ENCODE measurements around the gene TRIP4. TPM values are rescaled to one million over a fixed set of nuclear protein-coding genes. Genes with fewer than 3 reads are reported as not detected.

The TRIP4 gene
- total and polyA plus RNA-seq, 2 donors (not counting 3 experiments of a cell fraction or from before 2014, with no cell fraction given) = 10.9 to 31.1 TPM

GRCh38 chr15:64373360-64373759 is 14.3 kb upstream of the TRIP4 start:
- ChIA-PET POLR2A (no interaction called here), CTCF (interaction anchor here (1.1 kb wide), 1 partner anchor 163 kb away, joined by 4 read pairs; no protein-coding TSS in a partner anchor)
- DNase-seq (ENCODE audit: low read depth, low spot score) (no peak), FAIRE-seq (no peak)
- no peak overlapping the region for H3K4me3 ChIP-seq (replicated peaks in 1 of 3; ENCODE audit: insufficient read depth in 1 of 3, low read depth in 1 of 3, low read length in 3 of 3)
- H3K9me3 ChIP-seq (replicated peaks; ENCODE audit: control insufficient read depth, insufficient read depth, low read length) = no peaks in the 10 kb centered on the region
- no peak overlapping the region for H3K27ac ChIP-seq (ENCODE audit: insufficient read depth, low read depth, low read length)
- BruUV-seq (replicated peaks) = no TSS peak
- H3K4me2 ChIP-seq (ENCODE audit: insufficient read depth, low read length) = no peak overlapping the region
- H3K4me1 ChIP-seq (ENCODE audit: control insufficient read depth, extremely low read depth, insufficient read depth, low read length) = no peaks in the 10 kb centered on the region
- no peaks in the 10 kb centered on the region for H3K9me1 ChIP-seq (replicated peaks; ENCODE audit: control insufficient read depth, extremely low read depth, insufficient read depth, low read length)
- TF ChIP-seq FOS (IDR thresholded peaks at IDR 0.05; ENCODE audit: borderline replicate concordance, insufficient read depth, low read length) (no peak), EZH2 (IDR thresholded peaks at IDR 0.05; ENCODE audit: borderline replicate concordance, low read depth, low read length, severe bottlenecking) (no peak), JUN (IDR thresholded peaks at IDR 0.05; ENCODE audit: borderline replicate concordance, insufficient read depth, insufficient read length, low read depth) (no peak), POLR2AphosphoS5 (IDR thresholded peaks at IDR 0.05; ENCODE audit: insufficient read depth, low read depth, low read length) (no peak), POLR2A (IDR thresholded peaks at IDR 0.05; ENCODE audit: low read depth, low read length) (no peak), MYC (IDR thresholded peaks at IDR 0.05; ENCODE audit: low read depth, low read length) (no peak), GATA2 (IDR thresholded peaks at IDR 0.05; ENCODE audit: insufficient read depth, insufficient read length, low read depth, low read length) (no peak), MAX (IDR thresholded peaks at IDR 0.05; ENCODE audit: insufficient read depth, insufficient read length) (no peak), CTCF (IDR thresholded peaks at IDR 0.05; ENCODE audit: extremely low read depth in 1 of 2, insufficient read depth in 1 of 2, low read depth in 1 of 2, low read length in 2 of 2) (no peak)
- H3K79me2 ChIP-seq (ENCODE audit: control insufficient read depth, insufficient read depth, low read length) = peaks cover 3% of the 10 kb centered on the region
- dilution Hi-C loops (cut with MboI; ENCODE audit: extremely low pct_ligation_motif_present, low sequenced_read_pairs) (no loop called here), intact Hi-C loops (cut with micrococcal nuclease) (no loop called here)
- peaks cover 0 to 4% of the 10 kb centered on the region in 2 experiments for H3K36me3 ChIP-seq (ENCODE audit: control insufficient read depth in 2 of 2, extremely low read depth in 1 of 2, insufficient read depth in 2 of 2, low read length in 2 of 2)
- H3K27me3 ChIP-seq (ENCODE audit: control insufficient read depth in 2 of 2, insufficient read depth in 2 of 2, low read length in 2 of 2) = no peaks in the 10 kb centered on the region
- no peak overlapping the region for H3K9ac ChIP-seq (replicated peaks; ENCODE audit: extremely low read depth, insufficient read depth, low read length)
- H2AFZ ChIP-seq (ENCODE audit: low read depth, low read length) = no peak overlapping the region
- H4K20me1 ChIP-seq (replicated peaks; ENCODE audit: control insufficient read depth, extremely low read depth, insufficient read depth, low read length) = no peaks in the 10 kb centered on the region

All from endothelial cell of umbilical vein (primary cell).